Measurements from ENCODE around the gene LPAR2.
A peak's percentile ranks its signal among the peaks of the same experiment; 100 is the strongest.

Gene LPAR2

GRCh38 chr19:19653597-19654147 is 25.7 kb upstream of the LPAR2 start:
- DNase-seq (ENCODE audit: low read depth, low spot score) = no peak

DNA sequence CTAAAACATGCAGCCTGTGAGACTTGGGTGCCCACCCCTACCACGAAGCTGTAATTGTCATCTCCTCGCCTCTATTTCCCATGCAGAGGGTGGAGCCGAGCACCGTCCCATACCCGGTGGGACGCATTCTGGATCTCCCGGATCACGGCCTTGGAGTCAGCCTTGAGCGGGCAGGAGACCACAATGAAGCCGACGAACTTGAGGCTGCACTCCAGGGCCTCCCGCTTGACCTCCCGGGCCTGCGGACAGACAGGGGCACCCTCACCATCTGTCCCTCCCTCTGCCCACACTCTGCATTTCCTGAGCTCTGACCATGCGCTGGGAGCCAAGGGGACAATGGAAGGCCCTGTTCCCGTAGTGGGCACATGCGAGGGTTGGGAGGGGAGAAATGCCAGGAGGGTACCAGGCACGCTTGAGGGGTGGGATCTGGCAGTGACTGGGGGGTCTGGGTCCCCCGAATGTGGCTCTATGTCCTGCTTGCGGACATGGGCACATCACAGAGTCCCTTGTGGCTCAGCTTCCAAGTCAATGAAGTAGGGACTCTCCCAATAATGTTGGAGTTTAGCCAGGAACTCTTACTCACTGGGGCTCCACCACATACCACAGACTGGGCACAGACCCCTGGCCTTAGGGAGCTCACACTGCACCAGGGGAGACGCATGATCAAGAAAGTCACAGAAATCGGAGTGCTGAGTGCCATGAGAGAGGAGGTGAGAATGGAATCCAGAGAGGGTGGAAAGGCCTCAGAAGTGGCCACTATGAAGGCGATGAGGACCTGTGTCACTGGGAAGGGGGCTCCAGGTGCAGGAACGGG is 24.7 kb upstream of the LPAR2 start:
- DNase-seq (ENCODE audit: low read depth, low spot score) = peak; percentile 63

- DNase-seq (ENCODE audit: low read depth, low spot score) = no peak
These were observed 23.1 kb upstream of the LPAR2 start for GRCh38 chr19:19651076-19651475.

DNA sequence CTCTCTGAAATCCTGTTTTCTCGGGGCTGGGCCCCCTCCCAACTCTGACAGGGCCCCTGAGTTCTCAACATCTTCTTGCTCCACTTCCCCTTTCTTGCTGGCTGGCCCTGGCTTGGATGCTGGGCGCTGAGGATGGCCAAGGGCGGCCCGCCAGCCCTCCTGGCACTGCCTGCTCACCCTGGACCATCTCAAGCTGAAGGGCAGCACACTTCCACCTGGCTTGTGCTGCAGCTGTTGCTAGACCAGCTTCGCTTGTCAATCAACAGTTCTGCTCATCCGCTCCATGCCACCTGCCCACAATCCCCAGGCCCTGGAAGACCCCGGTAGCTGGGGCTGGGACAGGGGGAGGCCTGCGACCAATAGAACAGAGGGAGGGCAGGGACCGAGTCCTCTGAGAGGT is 22.3 kb upstream of the LPAR2 start:
- DNase-seq (ENCODE audit: low read depth, low spot score) = no peak

DNA sequence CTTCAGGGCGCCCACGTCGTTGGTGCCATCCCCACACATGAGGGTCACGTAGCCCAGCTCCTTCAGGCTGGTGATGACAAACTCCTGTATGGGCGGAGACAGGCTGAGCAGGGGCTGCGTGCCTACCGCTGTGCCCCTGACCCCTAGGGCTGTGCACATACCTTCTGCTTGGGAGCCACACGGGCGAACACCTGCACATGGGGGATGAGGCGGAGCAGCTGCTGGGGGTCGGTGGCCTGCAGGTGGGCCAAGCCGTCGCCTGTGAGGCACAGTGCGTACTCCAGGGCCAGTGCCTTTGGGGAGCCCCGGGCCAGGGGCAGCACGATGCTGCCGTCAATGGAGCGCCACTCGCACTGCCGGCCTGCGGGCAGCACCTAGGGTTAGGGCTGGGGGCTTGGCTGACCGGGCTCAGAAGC is 21.6 kb upstream of the LPAR2 start:
- DNase-seq (ENCODE audit: low read depth, low spot score) = no peak

GRCh38 chr19:19649155-19649554 is 21.1 kb upstream of the LPAR2 start:
- no peak for DNase-seq (ENCODE audit: low read depth, low spot score)

GRCh38 chr19:19647037-19647835 is 19.2 kb upstream of the LPAR2 start:
- DNase-seq (ENCODE audit: low read depth, low spot score) = no peak

- no peak for DNase-seq (ENCODE audit: low read depth, low spot score)
These were observed 17.3 kb upstream of the LPAR2 start for GRCh38 chr19:19645233-19645870.

GRCh38 chr19:19644054-19644388 is 16.0 kb upstream of the LPAR2 start:
- no peak for DNase-seq (ENCODE audit: low read depth, low spot score)

GRCh38 chr19:19643158-19644053 is 15.4 kb upstream of the LPAR2 start, which contains the start of gene GMIP:
TSS of gene GMIP (minus strand) at chr19:19643657. CDS start at chr19:19643529, 128 bp downstream.
- peak; percentile 78 for DNase-seq (ENCODE audit: low read depth, low spot score)

DNA sequence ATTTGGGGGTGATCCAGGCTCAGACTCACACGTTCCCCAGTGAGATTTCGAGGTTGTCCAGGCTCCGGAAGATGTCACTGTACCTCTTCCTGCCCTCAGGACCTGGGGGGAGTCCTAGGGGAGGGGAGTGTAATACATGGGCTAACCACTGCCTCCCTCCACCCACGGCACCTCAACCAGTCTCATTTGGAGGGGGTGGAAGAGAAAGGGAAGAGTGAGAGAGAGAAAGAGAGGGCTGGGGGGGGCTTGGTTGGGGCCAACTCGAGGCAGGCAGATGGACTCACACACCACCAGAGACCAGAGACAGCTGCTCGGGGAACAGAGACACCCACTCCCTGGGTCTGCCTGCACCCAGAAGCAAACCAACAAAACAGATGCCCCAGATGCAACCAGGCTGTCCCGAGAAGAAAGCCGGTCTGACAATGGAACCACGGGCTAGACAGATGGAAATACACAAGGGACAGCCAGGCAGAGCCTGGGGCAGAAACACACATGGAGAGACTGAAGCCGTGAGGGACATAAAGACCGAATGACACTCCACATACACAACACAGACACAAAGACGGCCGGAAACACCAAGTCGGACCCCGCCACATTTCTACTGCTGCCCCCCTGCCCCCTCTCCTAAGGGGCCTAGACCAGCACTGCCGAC is 14.6 kb upstream of the LPAR2 start:
- DNase-seq (ENCODE audit: low read depth, low spot score) = peak; percentile 34

GRCh38 chr19:19637523-19638251 is 9.7 kb upstream of the LPAR2 start:
- no peak for DNase-seq (ENCODE audit: low read depth, low spot score)

- DNase-seq (ENCODE audit: low read depth, low spot score) = no peak
These were observed 9.1 kb upstream of the LPAR2 start for GRCh38 chr19:19637186-19637522.

DNA sequence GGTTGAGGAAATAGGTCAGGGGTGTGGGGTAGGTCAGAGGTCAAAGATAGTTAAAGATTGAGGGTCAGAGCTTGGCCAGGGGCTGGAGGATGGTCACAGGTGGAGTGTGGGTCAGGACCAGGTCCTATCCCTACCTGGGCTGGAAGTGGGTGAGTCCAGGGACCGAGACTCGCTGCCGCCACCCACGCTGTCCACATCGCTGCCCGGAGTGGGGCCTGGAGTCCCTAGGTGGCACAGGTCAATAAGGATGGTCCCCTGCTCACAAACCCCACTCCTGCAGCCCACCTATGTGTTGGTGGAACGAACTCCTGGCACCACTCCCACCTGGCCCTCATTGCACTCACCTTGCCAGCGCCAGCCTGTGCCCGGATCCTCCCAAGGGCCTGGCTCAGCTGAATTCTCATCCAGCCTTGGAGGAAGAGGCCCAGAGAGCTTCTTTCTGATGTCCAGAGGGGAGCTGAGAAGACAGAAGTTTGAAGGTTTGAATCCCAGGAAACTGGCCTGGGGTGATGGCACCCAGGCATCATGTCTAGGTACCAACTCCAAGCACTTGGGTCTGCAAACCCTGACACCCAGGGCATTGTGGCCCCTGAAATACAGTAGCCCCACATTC is 8.7 kb upstream of the LPAR2 start:
- no peak for DNase-seq (ENCODE audit: low read depth, low spot score)

GRCh38 chr19:19635313-19635702 is 7.3 kb upstream of the LPAR2 start:
- DNase-seq (ENCODE audit: low read depth, low spot score) = no peak

GRCh38 chr19:19634516-19635312 is 6.7 kb upstream of the LPAR2 start:
- DNase-seq (ENCODE audit: low read depth, low spot score) = no peak

GRCh38 chr19:19633711-19634515 is 5.9 kb upstream of the LPAR2 start:
- DNase-seq (ENCODE audit: low read depth, low spot score) = no peak

GRCh38 chr19:19632661-19633060 is 4.6 kb upstream of the LPAR2 start:
- no peak for DNase-seq (ENCODE audit: low read depth, low spot score)

All from astrocyte of the hippocampus (primary cell).